IPS-18c (cell line): ENCODE measurements around the gene HNRNPA3.
"Not testable (repeated sequence)": the region's sequence is repeated elsewhere in the genome, so short reads cannot be mapped to it uniquely, and the experiment has no call there.

Source experiments
- H3K4me3 ChIP-seq: 2 replicates; pipeline ENCODE4 v1.7.0; 2013; ENCODE audit warnings: low read depth, mild to moderate bottlenecking, low read length, moderate library complexity; ENCODE audit not compliant: insufficient read depth
- H3K9me3 ChIP-seq: one replicate; pipeline ENCODE4 v1.6.1; 2013; ENCODE audit warnings: mild to moderate bottlenecking, low read length, moderate library complexity; ENCODE audit not compliant: control insufficient read depth, insufficient read depth

The HNRNPA3 gene

DNA sequence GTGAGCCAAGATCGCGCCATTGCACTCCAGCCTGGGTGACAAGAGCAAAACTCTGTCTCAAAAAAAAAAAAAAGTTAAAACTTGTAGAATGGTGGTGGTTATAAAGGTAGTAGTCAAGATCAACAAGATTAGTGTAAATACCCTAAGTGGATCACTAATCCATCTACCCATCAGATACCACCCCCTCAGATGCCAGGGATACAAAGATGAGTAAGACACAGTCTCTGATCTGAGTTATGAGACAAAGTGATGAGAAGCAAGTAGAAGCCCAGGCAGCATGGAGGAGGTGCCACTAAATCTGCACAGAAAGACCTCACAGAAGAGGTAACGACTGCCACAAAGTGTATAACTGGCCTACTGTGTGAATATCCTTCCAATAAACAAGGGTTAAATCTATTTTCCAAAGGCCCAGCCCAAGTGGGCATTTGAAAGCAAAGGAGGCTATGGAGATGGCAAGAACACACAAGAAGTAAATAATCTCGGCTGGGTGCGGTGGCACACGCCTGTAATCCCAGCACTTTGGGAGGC lies 31.7 kb downstream of the HNRNPA3 start:
- Histone ChIP-seq H3K9me3 (no peaks in the 10 kb centered on the region), H3K4me3 (no peak overlapping the region)

- no peak overlapping the region for H3K4me3 ChIP-seq
Observed at GRCh38 chr2:177245010-177245422, 32.4 kb downstream of the HNRNPA3 start.

DNA sequence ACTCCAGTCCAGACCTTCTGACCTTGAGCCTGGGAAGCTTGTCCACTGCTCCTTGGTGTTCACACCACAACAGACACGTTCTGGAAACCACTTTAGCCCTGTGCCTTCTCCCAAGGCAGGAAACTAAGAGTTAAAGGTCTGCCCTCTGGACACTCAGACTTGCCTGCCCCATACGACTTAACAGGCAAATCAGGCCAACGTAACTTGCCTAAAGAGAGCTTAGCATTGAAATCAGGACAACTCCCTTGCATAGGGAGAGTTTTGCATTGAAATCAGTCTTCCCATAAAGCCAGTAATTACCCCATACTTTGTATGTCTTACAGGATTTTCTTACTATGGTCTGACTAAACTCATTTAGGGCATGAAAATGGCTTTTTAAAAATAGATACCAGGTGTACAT lies 33.4 kb downstream of the HNRNPA3 start:
- H3K9me3 ChIP-seq, result no peaks in the 10 kb centered on the region
- no peak overlapping the region for H3K4me3 ChIP-seq

More at GRCh38 chr2:177245010-177245422, 32.4 kb downstream of the HNRNPA3 start:
- no peaks in the 10 kb centered on the region for H3K9me3 ChIP-seq

DNA sequence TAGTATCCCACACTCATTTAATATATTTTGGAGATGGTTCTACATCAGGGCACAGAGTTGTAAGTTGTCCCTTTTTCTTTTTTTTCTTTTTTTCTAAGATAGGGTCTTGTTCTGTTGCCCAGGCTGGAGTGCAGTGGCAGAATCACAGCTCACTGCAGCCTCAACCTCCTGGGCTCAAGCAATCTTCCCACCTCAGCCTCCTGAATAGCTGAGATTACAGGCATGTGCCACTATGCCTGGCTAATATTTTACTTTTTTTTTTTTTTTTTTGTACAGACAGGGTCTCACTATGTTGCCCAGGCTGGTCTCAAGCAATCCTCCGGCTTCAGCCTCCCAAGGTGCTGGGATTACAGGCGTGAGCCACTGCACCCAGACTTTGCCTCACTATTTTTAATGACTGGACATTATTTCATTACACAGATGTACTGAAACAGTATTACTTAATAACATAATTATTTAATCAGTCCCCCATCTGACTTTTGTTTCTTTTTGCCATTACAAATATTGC lies 34.0 kb downstream of the HNRNPA3 start:
- H3K4me3 ChIP-seq, H3K9me3 ChIP-seq: not testable (repeated sequence)

DNA sequence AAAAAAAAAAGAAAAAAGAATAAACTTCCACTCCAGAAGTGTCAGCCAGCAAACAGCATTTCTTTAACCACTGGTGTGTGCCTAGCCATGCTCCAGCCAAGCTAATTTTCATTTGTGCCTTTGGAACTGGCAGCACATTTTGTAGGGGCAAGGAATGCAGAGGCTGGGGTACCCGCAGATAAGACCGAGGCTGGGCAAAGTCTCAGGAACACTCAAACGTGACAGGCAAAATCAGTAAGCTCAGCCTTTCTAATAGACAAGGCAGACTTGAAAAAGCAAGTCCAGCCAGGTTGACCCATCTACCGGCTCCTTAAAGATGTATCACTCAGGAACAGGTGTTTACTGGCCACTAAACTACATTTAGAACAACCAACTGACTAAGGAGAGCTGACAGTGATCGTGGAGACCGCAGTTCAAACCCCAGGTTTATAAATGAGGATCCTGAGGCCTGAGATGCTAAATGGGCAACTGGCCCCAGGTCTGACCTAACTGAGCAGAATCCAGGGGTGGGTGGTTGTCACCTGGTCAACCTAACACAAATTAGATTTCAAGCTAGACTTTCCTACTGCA lies 35.2 kb downstream of the HNRNPA3 start:
- Histone ChIP-seq H3K9me3 (no peaks in the 10 kb centered on the region), H3K4me3 (no peak overlapping the region)

- Histone ChIP-seq H3K9me3 (no peaks in the 10 kb centered on the region), H3K4me3 (no peak overlapping the region)
Observed at GRCh38 chr2:177249038-177249437, 36.4 kb downstream of the HNRNPA3 start.

DNA sequence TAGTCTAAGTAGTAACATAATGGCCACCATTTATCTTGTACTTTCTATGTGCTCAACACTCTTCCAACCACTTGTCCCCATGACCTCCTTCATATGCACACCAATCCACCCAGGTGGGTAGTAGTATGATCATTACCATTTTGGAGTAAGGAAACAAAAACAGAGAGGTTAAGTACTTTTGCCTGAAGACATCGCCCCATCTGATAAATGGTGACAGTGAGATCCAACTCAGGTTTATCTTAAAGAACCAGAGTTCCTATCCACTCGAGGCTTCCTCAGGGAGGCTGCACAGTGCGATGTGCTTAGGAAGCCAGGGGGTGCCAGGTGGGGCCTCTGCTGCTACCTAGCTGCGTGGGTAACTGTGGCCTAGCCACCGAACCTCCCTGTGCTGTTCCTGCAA lies 37.9 kb downstream of the HNRNPA3 start:
- Histone ChIP-seq H3K9me3 (no peaks in the 10 kb centered on the region), H3K4me3 (no peak overlapping the region)

- no peaks in the 10 kb centered on the region for H3K9me3 ChIP-seq
- H3K4me3 ChIP-seq, result no peak overlapping the region
Observed at GRCh38 chr2:177251165-177251542, 38.6 kb downstream of the HNRNPA3 start.

- no peaks in the 10 kb centered on the region for H3K9me3 ChIP-seq
- no peak overlapping the region for H3K4me3 ChIP-seq
Observed at GRCh38 chr2:177252808-177253531, 40.4 kb downstream of the HNRNPA3 start.

DNA sequence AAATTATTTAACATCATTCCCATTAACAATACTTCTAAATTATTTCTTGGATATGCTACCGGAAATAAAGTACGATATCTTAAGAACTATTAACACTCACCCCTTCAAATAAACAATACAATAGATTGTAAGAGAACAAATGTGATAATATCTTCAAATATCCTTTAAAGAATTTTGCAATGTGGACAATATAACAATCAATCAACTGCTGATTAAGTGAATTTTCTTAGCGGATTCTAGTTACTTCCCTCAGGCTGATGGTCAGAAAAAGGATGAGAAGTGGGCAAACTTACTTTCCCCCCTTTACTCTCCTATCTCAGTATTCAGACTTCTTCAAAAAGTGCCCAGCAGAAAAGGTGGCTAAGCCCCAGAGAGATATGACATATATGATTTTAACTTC lies 41.1 kb downstream of the HNRNPA3 start:
- no peak overlapping the region for H3K4me3 ChIP-seq
- H3K9me3 ChIP-seq, result no peaks in the 10 kb centered on the region

DNA sequence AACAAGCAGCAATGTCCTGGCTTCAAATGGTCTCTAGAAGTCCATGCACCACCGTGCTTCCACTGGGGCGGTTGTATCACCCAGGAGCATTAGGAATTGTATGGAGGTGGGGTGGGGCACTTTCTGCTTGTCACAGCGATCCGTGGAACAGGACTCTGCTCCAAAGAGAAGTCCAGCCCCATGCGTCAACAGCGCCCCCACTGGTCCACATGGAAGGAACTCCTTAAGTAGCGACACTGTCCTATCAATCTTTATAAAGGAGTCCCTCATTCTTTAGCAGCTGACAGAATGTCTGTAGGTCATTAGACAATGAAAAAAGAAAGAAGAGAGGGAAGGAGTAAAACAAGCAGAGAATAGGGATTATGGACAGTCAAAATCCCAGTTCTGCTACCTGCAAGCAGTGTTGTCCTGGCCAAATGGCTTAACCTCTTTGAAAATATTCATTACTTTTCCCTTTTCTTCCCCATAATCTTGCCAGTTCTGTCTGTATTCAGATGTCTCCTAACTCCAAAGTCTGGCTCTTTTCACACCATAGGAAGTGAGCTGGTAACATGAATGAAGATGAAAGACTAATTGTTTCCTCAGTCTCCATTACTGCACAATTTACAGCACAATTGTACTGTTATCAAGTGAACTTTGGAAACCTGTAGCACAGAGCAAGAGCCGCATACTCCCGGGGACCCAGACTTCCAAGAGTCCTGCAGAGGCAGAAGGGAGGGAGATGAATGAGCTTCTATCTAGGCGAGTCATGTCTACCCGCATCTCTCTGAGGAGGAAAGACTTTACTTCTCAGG lies 42.0 kb downstream of the HNRNPA3 start:
- no peak overlapping the region for H3K4me3 ChIP-seq
- H3K9me3 ChIP-seq, result no peaks in the 10 kb centered on the region

DNA sequence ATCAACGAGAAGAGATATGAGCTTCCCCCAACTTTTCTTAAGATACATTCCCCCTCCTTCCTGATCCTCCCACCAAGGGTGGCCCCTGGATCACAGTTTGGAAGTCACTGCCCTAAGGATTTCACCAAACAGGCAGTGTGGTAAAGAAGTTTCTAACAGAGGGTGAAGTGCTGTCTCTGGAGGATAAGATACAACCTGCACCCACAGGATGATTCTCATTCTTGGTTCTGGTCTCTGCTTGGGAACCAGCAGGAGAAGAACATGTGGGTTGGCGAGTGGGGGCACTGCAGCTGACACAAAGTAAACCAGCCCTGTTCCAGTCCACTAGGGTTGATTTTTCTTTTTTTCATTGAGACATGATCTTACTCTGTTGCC lies 42.6 kb downstream of the HNRNPA3 start:
- Histone ChIP-seq H3K4me3 (no peak overlapping the region), H3K9me3 (no peaks in the 10 kb centered on the region)

DNA sequence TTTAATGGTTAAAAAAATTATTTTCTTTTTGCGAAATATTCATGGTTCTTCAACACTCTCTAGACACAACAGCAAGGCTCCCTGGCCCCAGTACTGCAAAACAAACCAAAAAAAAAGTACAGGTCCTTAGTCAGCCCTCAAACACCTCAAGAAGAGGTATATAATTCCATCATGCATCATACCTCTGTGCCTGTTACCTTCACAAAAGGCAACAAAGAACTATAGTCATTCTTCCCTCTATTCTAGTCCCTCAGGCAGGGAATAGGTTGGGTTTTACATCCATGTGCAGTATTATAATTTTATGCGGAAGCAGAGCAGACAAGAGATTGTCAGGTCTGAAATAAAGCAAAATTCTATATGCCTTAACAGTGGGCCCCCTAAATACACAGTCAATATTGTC lies 43.4 kb downstream of the HNRNPA3 start:
- H3K9me3 ChIP-seq, result no peaks in the 10 kb centered on the region
- no peak overlapping the region for H3K4me3 ChIP-seq

- no peak overlapping the region for H3K4me3 ChIP-seq
- H3K9me3 ChIP-seq, result no peaks in the 10 kb centered on the region
Observed at GRCh38 chr2:177256695-177257094, 44.1 kb downstream of the HNRNPA3 start.

GRCh38 chr2:177257471-177257870 lies 44.9 kb downstream of the HNRNPA3 start:
- H3K9me3 ChIP-seq, result no peaks in the 10 kb centered on the region
- no peak overlapping the region for H3K4me3 ChIP-seq

GRCh38 chr2:177258059-177258458 lies 45.5 kb downstream of the HNRNPA3 start:
- H3K4me3 ChIP-seq, result no peak overlapping the region

GRCh38 chr2:177260379-177260778 lies 47.8 kb downstream of the HNRNPA3 start:
- Histone ChIP-seq H3K9me3 (no peaks in the 10 kb centered on the region), H3K4me3 (no peak overlapping the region)

More at GRCh38 chr2:177258059-177258458, 45.5 kb downstream of the HNRNPA3 start:
- H3K9me3 ChIP-seq, result no peaks in the 10 kb centered on the region
